ENCODE data around the gene USP2.

The USP2 gene

GRCh38 chr11:119342023-119342300 is 39.5 kb downstream of the USP2 start:
- no peak overlapping the region for H3K4me3 ChIP-seq (ENCODE audit: low read depth, low read length)
- no peak for DNase-seq (ENCODE audit: low read depth)
- no peak for TF ChIP-seq CTCF (IDR thresholded peaks at IDR 0.05; ENCODE audit: low read depth, low read length, missing control alignments)

GRCh38 chr11:119341222-119342022 is 40.1 kb downstream of the USP2 start:
- no peak overlapping the region for H3K4me3 ChIP-seq (ENCODE audit: low read depth, low read length)
- no peak for DNase-seq (ENCODE audit: low read depth)
- no peak for TF ChIP-seq CTCF (IDR thresholded peaks at IDR 0.05; ENCODE audit: low read depth, low read length, missing control alignments)

GRCh38 chr11:119340335-119341221 is 40.9 kb downstream of the USP2 start, which contains the start of gene C1QTNF5:
C1QTNF5 (minus strand) TSS chr11:119340883; CDS start chr11:119340397, 486 bp downstream.
- no peak for TF ChIP-seq CTCF (IDR thresholded peaks at IDR 0.05; ENCODE audit: low read depth, low read length, missing control alignments)

GRCh38 chr11:119339589-119340334 is 41.7 kb downstream of the USP2 start:
- H3K4me3 ChIP-seq (ENCODE audit: low read depth, low read length): no peak overlapping the region
- peak; percentile 71 for TF ChIP-seq CTCF (IDR thresholded peaks at IDR 0.05; ENCODE audit: low read depth, low read length, missing control alignments)
- no peak for DNase-seq (ENCODE audit: low read depth)

More at GRCh38 chr11:119340335-119341221, 40.9 kb downstream of the USP2 start, which contains the start of gene C1QTNF5:
- no peak for DNase-seq (ENCODE audit: low read depth)
- H3K4me3 ChIP-seq (ENCODE audit: low read depth, low read length): no peak within 1 kb of the TSS

- no peak overlapping the region for H3K4me3 ChIP-seq (ENCODE audit: low read depth, low read length)
- TF ChIP-seq CTCF (IDR thresholded peaks at IDR 0.05; ENCODE audit: low read depth, low read length, missing control alignments): no peak
- no peak for DNase-seq (ENCODE audit: low read depth)
Measured at GRCh38 chr11:119338965-119339588, 42.4 kb downstream of the USP2 start.

- DNase-seq (ENCODE audit: low read depth): no peak
- H3K4me3 ChIP-seq (ENCODE audit: low read depth, low read length): no peak overlapping the region
- TF ChIP-seq CTCF (IDR thresholded peaks at IDR 0.05; ENCODE audit: low read depth, low read length, missing control alignments): peak; percentile 75
Measured at GRCh38 chr11:119338318-119338890, 43.1 kb downstream of the USP2 start.
